ENCODE measurements around the gene SCP2.
"Not testable (repeated sequence)": the region's sequence is repeated elsewhere in the genome, so short reads cannot be mapped to it uniquely, and the experiment has no call there.

GRCh38 chr1:52969234-52969633, 42.2 kb downstream of the SCP2 start:
- TF ChIP-seq CTCF, POLR2A (IDR thresholded peaks at IDR 0.05): not testable (repeated sequence)

Data from right lobe of liver (tissue), 4 donors.